T-helper 9 cell (primary cell): Measurements from ENCODE around the gene FAM171A1.
"Not testable (repeated sequence)": the region's sequence is repeated elsewhere in the genome, so short reads cannot be mapped to it uniquely, and the experiment has no call there.

Source experiments
- DNase-seq: peaks from one replicate; pipeline ENCODE4 v3.0.0-alpha.2; 2020

Gene FAM171A1

GRCh38 chr10:15342970-15343369, 28.1 kb downstream of the FAM171A1 start:
- no peak for DNase-seq

GRCh38 chr10:15341502-15342128, 29.5 kb downstream of the FAM171A1 start:
- DNase-seq: no peak

- DNase-seq: no peak
Measured at GRCh38 chr10:15339892-15340291, 31.2 kb downstream of the FAM171A1 start.

- DNase-seq: not testable (repeated sequence)
Measured at GRCh38 chr10:15337441-15337923, 33.6 kb downstream of the FAM171A1 start.

- no peak for DNase-seq
Measured at GRCh38 chr10:15336211-15336610, 34.9 kb downstream of the FAM171A1 start.

- no peak for DNase-seq
Measured at GRCh38 chr10:15335508-15335907, 35.6 kb downstream of the FAM171A1 start.

- no peak for DNase-seq
Measured at GRCh38 chr10:15334650-15335323, 36.3 kb downstream of the FAM171A1 start.

- no peak for DNase-seq
Measured at GRCh38 chr10:15333909-15334649, 37.0 kb downstream of the FAM171A1 start.

GRCh38 chr10:15333181-15333580, 37.9 kb downstream of the FAM171A1 start:
- not testable (repeated sequence) for DNase-seq

GRCh38 chr10:15331461-15331860, 39.6 kb downstream of the FAM171A1 start:
- no peak for DNase-seq

- DNase-seq: no peak
Measured at GRCh38 chr10:15329437-15329836, 41.7 kb downstream of the FAM171A1 start.

- no peak for DNase-seq
Measured at GRCh38 chr10:15325944-15326284, 45.2 kb downstream of the FAM171A1 start.

GRCh38 chr10:15325243-15325943, 45.7 kb downstream of the FAM171A1 start:
- DNase-seq: no peak

- DNase-seq: no peak
Measured at GRCh38 chr10:15324611-15325010, 46.5 kb downstream of the FAM171A1 start.

- DNase-seq: no peak
Measured at GRCh38 chr10:15324113-15324512, 47.0 kb downstream of the FAM171A1 start.

- DNase-seq: no peak
Measured at GRCh38 chr10:15322356-15322755, 48.7 kb downstream of the FAM171A1 start.

- no peak for DNase-seq
Measured at GRCh38 chr10:15321431-15322341, 49.4 kb downstream of the FAM171A1 start.

- no peak for DNase-seq
Measured at GRCh38 chr10:15320522-15321203, 50.4 kb downstream of the FAM171A1 start.

- DNase-seq: no peak
Measured at GRCh38 chr10:15320118-15320517, 51.0 kb downstream of the FAM171A1 start.

GRCh38 chr10:15316871-15317464, 54.1 kb downstream of the FAM171A1 start:
- DNase-seq: no peak

GRCh38 chr10:15316145-15316544, 54.9 kb downstream of the FAM171A1 start:
- no peak for DNase-seq
